Bone marrow (tissue), 2 donors: ENCODE results near the gene CFAP221.

Experiments
- DNase-seq, 2 donors: peaks; one replicate each; lab custom pipeline; 2025; lab: John Stamatoyannopoulos, UW

Gene CFAP221

GRCh38 chr2:119544075-119544938 is at the start of gene CFAP221:
Gene CFAP221, plus strand, starts transcription at chr2:119544449. Its CDS starts 1,683 bp downstream, at chr2:119546132.
- peak in 1 of 2 donors; percentile 33 for DNase-seq

- no peak for DNase-seq
Observed at GRCh38 chr2:119495948-119496347, 48.3 kb upstream of the CFAP221 start.

- DNase-seq, result no peak
Observed at GRCh38 chr2:119496682-119497081, 47.6 kb upstream of the CFAP221 start.

- no peak for DNase-seq
Observed at GRCh38 chr2:119508756-119509155, 35.5 kb upstream of the CFAP221 start.

DNA sequence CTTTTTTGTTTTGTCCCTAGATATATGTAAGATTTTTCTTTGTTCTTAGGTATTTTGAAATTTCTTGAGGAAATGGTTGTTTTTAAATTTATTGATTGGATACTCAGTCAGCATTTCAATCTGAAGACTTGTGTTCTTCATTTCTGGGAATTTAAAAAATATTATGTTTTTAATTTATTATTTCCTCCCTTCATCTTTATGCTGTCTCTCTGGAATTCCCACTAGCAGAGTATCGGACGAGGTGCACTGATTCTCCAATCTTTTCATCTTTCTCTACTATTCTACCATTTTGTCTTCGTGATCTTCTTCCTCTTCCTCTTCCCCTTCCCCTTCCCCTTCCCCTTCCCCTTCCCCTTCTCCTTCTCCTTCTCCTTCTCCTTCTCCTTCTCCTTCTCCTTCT is 32.3 kb upstream of the CFAP221 start:
- no peak for DNase-seq

DNA sequence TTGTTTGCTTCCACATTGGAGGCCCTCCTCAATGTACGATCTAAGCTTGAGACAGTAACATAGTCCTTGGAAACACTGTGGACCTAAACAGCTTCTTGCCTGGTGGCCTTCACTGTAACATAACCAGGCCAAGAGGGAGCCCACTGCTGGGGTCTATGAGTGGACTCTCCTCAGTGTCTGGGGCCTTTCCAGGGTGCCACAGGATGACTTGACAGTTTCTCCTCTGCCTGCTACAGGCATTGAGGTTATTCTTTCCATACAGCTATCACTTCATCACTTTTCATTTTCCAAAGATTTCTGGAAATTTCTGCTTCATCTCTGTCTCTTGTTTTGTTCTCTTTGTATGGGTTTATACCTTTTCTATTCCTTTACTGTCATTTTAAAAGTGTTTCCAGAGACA is 31.3 kb upstream of the CFAP221 start:
- DNase-seq, result no peak

DNA sequence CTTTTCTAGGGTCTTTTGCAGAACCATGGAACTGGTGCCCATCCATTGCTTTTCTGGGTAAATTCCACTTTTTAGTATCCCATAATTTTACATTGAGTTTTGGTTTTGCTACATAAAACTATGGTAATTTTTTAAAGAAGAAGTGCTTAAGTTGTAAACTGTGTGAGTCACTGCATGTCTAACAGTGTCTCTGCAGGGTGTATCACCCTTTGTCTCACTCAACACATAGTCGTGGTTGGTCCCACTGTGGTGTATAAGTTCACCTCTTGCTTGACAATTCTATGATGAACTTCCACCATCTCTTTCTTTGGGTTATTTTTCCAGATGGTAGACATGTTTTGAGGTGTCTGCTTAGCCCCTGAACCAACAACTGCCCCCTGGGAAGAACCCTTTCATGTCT is 30.4 kb upstream of the CFAP221 start:
- DNase-seq, result no peak

- DNase-seq, result no peak
Observed at GRCh38 chr2:119516121-119516520, 28.1 kb upstream of the CFAP221 start.

DNA sequence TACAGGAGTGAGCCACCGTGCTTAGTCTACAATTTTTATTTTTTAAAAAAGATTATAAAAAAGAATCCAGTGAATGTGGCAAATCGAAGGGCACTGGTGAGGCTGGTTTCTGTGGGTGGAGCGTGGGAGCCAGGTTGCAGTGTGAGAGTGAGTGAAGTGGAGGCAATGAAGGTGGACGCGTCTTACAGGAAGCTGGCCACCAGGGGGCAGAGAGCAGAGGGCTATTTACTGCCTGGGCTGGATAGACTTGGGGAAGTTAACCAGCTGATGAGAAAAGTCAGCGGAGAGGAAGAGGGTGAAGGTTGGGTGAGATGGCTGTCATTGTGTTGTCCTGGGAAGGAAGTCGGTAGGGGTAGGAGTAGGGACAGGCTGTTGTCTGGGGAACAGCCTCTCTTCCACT is 26.8 kb upstream of the CFAP221 start:
- peak; percentile 12 to 53 for DNase-seq

GRCh38 chr2:119518401-119519056 is 25.7 kb upstream of the CFAP221 start:
- no peak for DNase-seq

DNA sequence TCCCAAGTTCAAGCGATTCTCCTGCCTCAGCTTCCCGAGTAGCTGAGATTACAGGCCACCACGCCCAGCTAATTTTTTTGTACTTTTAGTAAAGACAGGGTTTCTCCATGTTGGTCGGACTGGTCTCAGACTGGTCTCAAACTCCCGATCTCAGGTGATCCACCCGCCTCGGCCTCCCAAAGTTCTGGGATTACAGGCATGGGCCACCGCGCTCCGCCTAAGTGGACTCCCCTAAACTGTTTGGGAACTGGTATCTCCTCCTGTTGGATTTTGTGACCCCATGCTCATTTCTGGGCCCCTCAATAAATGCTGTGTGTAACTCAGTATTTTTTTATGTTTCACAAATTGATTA is 25.2 kb upstream of the CFAP221 start:
- DNase-seq, result no peak

- DNase-seq, result no peak
Observed at GRCh38 chr2:119520696-119521432, 23.4 kb upstream of the CFAP221 start.

- DNase-seq, result no peak
Observed at GRCh38 chr2:119521433-119522050, 22.7 kb upstream of the CFAP221 start.

DNA sequence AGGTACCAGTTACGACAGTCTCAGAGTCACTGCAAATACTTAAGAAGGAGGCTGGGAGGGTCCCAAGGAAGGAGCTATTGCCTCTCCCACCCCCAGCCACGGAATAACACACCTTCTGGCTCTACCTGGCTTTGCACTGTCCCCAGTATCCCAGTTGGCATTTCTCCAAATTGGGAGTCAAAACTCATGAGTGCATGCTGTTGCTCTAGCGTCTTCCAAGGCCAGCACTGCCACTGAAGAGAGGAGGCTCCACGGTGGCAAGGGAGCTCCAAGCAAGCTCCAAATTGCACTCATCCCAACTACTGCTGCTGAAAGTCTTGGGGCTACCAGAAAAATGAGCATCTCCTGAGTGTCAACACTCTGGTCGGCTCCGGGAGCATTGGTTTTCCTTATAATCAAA is 21.6 kb upstream of the CFAP221 start:
- DNase-seq, result no peak

DNA sequence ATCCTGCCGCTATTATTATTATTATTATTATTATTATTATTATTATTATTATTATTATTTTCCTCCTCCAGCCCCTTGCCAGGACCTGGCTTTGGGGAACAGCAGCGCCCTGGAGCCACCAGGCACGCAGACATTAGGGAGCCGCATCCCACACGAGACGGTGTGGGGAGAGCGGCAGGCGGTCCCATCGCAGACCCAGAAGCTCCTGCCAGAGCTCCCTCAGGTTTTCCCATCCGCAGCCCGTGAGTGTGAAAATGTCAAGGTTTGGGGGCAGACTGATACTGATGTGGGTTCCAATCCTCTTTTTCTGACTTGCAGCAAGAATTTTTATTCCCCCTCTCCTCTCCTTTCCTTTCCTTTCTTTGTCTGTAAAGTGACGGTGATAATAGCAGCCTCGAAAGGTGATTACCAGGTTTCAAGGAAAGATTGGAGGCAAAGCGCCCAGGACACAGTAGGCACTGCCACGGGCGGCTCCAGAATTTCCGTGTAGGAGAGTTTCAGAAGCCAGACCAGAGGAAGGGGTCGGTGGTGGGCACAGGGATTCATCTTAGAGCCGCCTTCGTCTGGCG is 20.8 kb upstream of the CFAP221 start:
- no peak for DNase-seq

DNA sequence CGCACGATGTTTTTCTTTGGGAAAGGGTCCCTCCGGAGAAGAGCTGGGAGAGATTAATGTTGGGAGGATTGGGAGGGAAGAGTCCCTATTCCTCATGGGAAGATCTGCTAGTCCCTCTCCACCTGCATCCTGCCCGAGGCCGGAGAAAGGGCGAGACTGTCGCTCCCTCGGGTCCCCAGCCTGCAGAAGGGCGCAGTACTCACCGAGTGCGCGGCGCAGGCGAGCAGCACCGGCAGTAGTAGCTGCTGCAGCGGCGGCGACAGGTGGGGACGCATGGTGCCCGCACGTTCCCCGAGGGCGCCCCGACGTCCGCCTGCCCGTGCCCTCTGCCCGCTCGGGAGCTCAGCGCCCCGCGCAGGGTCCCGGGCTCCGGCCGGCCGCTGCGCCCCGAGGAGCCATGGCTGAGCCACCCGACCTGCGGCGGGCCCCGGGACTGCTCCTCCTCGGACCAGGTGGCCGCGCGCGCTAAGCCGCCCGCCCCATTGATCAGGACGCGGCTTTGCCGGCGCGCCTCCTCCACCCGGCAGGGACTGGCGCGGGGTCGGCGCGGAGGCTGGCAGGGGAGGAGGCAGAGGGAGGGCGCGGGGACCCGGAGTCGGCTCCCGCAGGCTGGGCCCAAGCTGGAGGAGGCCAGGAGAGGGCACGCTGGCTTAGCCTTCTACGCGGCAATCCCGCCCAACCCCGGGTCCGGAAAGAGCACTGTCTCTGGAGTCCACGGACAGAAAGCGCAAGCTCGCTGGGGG is 20.1 kb upstream of the CFAP221 start, which contains the start of gene SCTR:
Gene SCTR, minus strand, starts transcription at position 532 of the 743 bp plus-strand sequence. Its CDS starts 257 bp downstream, at position 275.
- no peak for DNase-seq

DNA sequence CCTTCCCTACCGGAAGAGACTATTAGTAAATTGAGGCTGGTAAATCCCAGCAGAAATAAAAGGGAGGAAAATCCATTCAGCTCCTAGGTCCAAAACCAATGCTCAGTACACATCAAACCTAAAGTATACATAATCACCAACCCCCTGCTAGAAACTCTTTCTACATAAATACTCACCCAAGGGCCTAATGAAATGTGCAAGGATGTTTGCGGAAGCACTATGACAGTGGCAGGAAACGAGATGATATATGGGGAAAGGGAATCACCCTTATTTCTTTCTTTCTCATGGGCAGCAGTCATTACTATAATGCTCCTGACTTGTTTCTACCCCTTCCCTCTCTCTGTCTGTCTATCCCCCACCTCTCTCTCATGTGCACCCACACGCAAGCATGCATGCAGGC is 18.6 kb upstream of the CFAP221 start:
- peak in 1 of 2 donors; percentile 64 for DNase-seq

GRCh38 chr2:119527999-119528398 is 16.2 kb upstream of the CFAP221 start:
- no peak for DNase-seq

DNA sequence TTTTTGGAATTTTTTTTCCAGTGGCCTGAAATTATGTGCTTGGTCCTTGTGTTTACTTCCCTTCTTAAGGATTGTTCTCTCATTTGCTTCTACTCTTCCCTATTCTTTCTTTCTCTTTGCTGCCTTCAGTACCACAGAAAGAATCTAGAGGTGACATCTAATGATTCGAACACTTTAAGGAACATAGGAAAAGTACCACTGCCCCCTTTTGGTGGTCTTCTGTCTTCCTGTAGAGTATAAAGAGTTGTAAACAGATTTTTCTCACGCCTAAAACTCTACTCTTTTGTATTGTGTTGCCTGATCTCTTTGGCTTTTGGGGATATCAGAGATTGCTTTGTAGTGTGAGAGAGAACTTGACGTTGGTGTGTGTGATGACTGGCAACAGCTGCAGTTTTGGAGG is 13.0 kb upstream of the CFAP221 start:
- DNase-seq, result no peak

DNA sequence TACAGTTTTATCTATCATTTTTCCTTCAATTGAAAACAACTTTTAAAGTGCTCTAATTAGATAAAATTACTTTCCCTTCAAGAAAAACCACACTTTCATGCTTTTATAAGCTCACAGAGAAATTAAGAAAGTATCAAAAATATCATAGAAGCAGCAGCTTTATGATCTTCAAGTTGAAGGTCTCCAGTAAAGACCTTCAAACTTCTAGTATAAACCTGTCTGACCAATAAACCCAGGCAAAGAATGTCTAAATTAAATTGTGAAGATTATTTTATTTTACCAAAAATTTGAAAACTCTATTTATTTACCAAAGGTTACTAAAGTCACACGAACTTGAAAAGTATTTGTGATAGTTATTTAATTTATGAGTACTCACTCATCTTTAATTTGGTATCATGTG is 10.7 kb upstream of the CFAP221 start:
- DNase-seq, result no peak

GRCh38 chr2:119536211-119536610 is 8.0 kb upstream of the CFAP221 start:
- DNase-seq, result no peak
